Lower leg skin (tissue), 4 donors: ENCODE results near the gene CNTN3. TPM values are rescaled to one million over a fixed set of nuclear protein-coding genes. Genes with fewer than 3 reads are reported as not detected.

Experiments used
- DNase-seq, 2 donors: peaks; one replicate each; pipeline ENCODE4 v3.0.0-alpha.2; 2019; ENCODE audit warnings: low spot score in 2 of 2
- H3K4me3 ChIP-seq: fragments of 200-600 bp; sonication (generic); 2 replicates; pipeline ENCODE4 v1.5.1; 2017; ENCODE audit warnings: mild to moderate bottlenecking, low read depth; ENCODE audit not compliant: poor library complexity, severe bottlenecking
- CTCF ChIP-seq, 3 donors: fragments of 450-650 bp; IDR thresholded peaks; one replicate each; pipeline ENCODE4 v1.5.1; 2016; ENCODE audit warnings: antibody characterized with exemption in 3 of 3, mild to moderate bottlenecking in 3 of 3, moderate library complexity in 2 of 3
- POLR2A ChIP-seq, 2 donors: fragments of 450-650 bp; IDR thresholded peaks; one replicate each; pipeline ENCODE4 v1.6.1; 2016 to 2017; ENCODE audit warnings: antibody characterized with exemption in 2 of 2, mild to moderate bottlenecking in 1 of 2, moderate library complexity in 1 of 2
- WGBS, 2 donors: methylation state at CpG; one replicate each; pipeline ENCODE4 v1.1.5; 2018; 5-methylcytosine and 5-hydroxymethylcytosine counted together
- intact Hi-C: fragments of 100-400 bp; cut with DNase I; formaldehyde crosslinking; loops from one replicate; pipeline ENCODE4 v1.15.0; 2023; ENCODE audit warnings: low total_unique reads
- total RNA-seq, 4 donors: library from RNA; depleted of rRNA; stranded (reverse); fragments of >200 nt; gene quantifications; one replicate each; pipeline ENCODE4 v1.1.0, GENCODE V29; 2016

The CNTN3 gene
- total RNA-seq, 4 donors from 2014 or later = 0.15 to 1.9 (median 0.51) TPM

GRCh38 chr3:74648107-74648506, 33.6 kb upstream of the CNTN3 start:
- DNase-seq = no peak
- H3K4me3 ChIP-seq = no peak overlapping the region
- 73 to 74% methylated on average over 4 of the region's 4 CpGs for WGBS, 2 donors
- intact Hi-C loops = no loop called here
- TF ChIP-seq POLR2A (IDR thresholded peaks at IDR 0.05) (no peak), CTCF (IDR thresholded peaks at IDR 0.05) (no peak)

- DNase-seq = no peak
- no peak overlapping the region for H3K4me3 ChIP-seq
- TF ChIP-seq POLR2A (IDR thresholded peaks at IDR 0.05) (no peak), CTCF (IDR thresholded peaks at IDR 0.05) (no peak)
- WGBS, 2 donors = 94 to 96% methylated on average over 1 of the region's 1 CpG
- intact Hi-C loops = no loop called here
Observed at GRCh38 chr3:74646094-74646493, 31.6 kb upstream of the CNTN3 start.

DNA sequence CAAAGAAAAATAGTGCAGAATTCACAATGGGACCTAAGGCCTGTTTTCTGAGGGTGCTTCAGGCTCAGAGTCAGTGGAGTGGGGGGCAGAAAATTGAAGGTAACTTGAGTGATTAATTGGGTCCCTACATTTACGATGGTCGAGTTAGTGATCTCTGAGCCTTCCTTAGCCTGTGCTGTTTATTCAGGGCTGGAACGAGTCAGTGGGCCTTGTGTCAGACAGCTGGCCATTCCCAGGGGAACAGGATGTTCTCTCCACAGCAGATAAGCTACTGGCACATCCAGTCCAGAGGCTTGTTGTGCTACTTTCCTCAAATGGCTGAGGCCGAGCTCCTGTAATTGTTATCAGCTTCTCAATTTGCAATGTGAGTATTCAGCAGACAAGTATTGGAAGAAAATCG, 29.2 kb upstream of the CNTN3 start:
- DNase-seq = peak; percentile 70 to 88
- 34 to 51% methylated on average over 5 of the region's 5 CpGs for WGBS, 2 donors
- TF ChIP-seq CTCF (IDR thresholded peaks at IDR 0.05) (no peak), POLR2A (IDR thresholded peaks at IDR 0.05) (no peak)
- H3K4me3 ChIP-seq = no peak overlapping the region
- intact Hi-C loops = no loop called here

DNA sequence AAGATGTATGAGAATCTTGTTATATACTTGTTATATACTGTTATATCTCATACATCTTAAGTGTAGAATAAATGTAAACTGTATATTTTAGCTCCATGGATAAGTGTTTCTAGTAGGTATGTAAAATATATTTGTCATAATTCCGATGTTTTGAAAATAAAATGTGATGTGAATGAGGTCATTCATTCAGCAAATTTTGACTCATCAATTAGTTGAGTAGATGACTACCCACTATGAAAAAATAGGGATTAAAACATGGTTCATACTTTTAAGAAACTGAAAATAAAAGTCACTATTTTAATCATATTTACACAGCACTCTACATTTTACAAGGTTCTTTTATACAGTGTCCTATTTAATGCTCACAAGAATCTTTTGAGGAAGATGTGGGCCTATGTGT, 28.4 kb upstream of the CNTN3 start:
- TF ChIP-seq CTCF (IDR thresholded peaks at IDR 0.05) (no peak), POLR2A (IDR thresholded peaks at IDR 0.05) (no peak)
- 73 to 76% methylated on average over 1 of the region's 1 CpG for WGBS, 2 donors
- no peak overlapping the region for H3K4me3 ChIP-seq
- DNase-seq = no peak
- intact Hi-C loops = no loop called here

DNA sequence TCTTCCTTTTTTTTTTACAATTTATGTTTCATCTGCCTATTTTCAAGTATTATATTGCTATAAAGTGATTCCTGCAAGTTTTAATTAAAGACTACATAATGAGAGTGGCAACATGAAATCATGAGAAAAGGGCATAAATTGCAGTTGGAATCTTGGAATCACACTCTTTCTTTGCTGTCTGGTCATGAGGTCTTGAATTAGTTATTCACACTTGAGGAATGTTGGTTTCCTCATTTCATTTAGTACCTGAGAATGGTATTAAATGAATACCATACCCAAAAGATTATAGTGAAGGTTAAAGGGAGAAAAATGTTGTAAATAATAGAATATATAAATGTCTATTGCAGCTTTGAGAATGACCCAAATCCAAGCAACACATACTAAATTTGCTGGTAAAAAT, 25.8 kb upstream of the CNTN3 start:
- intact Hi-C loops = no loop called here
- H3K4me3 ChIP-seq = no peak overlapping the region
- TF ChIP-seq POLR2A (IDR thresholded peaks at IDR 0.05) (no peak), CTCF (IDR thresholded peaks at IDR 0.05) (no peak)
- no peak for DNase-seq

GRCh38 chr3:74639681-74640080, 25.2 kb upstream of the CNTN3 start:
- no peak overlapping the region for H3K4me3 ChIP-seq
- intact Hi-C loops = no loop called here
- 75 to 79% methylated on average over 3 of the region's 3 CpGs for WGBS, 2 donors
- no peak for TF ChIP-seq CTCF (IDR thresholded peaks at IDR 0.05)
- TF ChIP-seq POLR2A (IDR thresholded peaks at IDR 0.05) = no peak
- no peak for DNase-seq
